HepG2 (cell line): ENCODE data around the gene PDGFD. TPM values are rescaled to one million over a fixed set of nuclear protein-coding genes. Genes with fewer than 3 reads are reported as not detected.

Experiments
- ATAC-seq: fragments of 200-7000 bp; cut with Tn5 transposase; 3 replicates; pipeline ENCODE4 v1.9.1; 2020; ENCODE audit warnings: mild to moderate bottlenecking, moderate library complexity
- BruUV-seq: library from RNA; stranded (reverse); fragments of 400-500 nt; replicated peaks from 2 replicates; lab custom pipeline; 2021; lab: Mats Ljungman, UMichigan
- CTCF ChIA-PET: fragments of 300-600 bp; formaldehyde crosslinking; extraction: SDS; loops from one replicate; lab custom pipeline; 2021; ENCODE audit warnings: low total read pairs, inconsistent platforms, low intra/inter-chr PET ratio; lab: Yijun Ruan, JAX
- POLR2A ChIA-PET: fragments of 350-600 bp; sonication (Branson Sonifier 250); formaldehyde crosslinking; loops from one replicate; lab custom pipeline; 2020; ENCODE audit warnings: antibody characterized with exemption, inconsistent platforms; lab: Yijun Ruan, JAX
- DNase-seq: peaks from one replicate; pipeline ENCODE4 v3.0.0-alpha.2; 2015; ENCODE audit warnings: low spot score
- FAIRE-seq: peaks from 3 replicates; lab custom pipeline; 2011; peaks lifted over from hg19 to GRCh38; lab: Jason Lieb, UNC
- H2AFZ ChIP-seq: one replicate; pipeline ENCODE4 v1.6.1; 2011; ENCODE audit warnings: low read length, inconsistent platforms
- H3K27ac ChIP-seq: fragments of 300-600 bp; 3 replicates; pipeline ENCODE4 v1.8.0; 2011; ENCODE audit warnings: mixed run types, mild to moderate bottlenecking, mixed read lengths, low read length, inconsistent platforms; ENCODE audit not compliant: insufficient read depth; ENCODE audit errors: extremely low read length
- H3K27me3 ChIP-seq, 2 experiments: fragments of 200-600 bp in 1 of 2; 2 replicates in 1 of 2; 3 replicates in 1 of 2; pipeline versions ENCODE4 v1.6.0 to v1.8.0; 2011; ENCODE audit warnings: low read length in 2 of 2, mild to moderate bottlenecking in 2 of 2, moderate library complexity in 2 of 2, inconsistent platforms in 1 of 2; ENCODE audit not compliant: insufficient read depth in 2 of 2, control insufficient read depth in 1 of 2
- H3K36me3 ChIP-seq, 2 experiments: fragments of 200-600 bp in 1 of 2; replicated peaks in 1 of 2; 2 replicates in 1 of 2; 3 replicates in 1 of 2; pipeline versions ENCODE4 v1.5.1 to v1.8.0; 2011; ENCODE audit warnings: low read length in 2 of 2, inconsistent platforms in 1 of 2; ENCODE audit not compliant: insufficient read depth in 2 of 2, control insufficient read depth in 1 of 2
- H3K4me1 ChIP-seq: 2 replicates; pipeline ENCODE4 v1.5.1; 2012; ENCODE audit warnings: low read length, inconsistent platforms; ENCODE audit not compliant: insufficient read depth
- H3K4me2 ChIP-seq: 2 replicates; pipeline ENCODE4 v1.6.0; 2011; ENCODE audit warnings: low read depth, low read length, inconsistent platforms
- H3K4me3 ChIP-seq, 3 experiments: fragments of 200-600 bp in 1 of 3; sonication (generic), shearing (Covaris generic) in 1 of 3; replicated peaks in 1 of 3; 2 replicates each; pipeline ENCODE4 v1.5.1; 2011 to 2016; ENCODE audit warnings: low read length in 3 of 3, inconsistent platforms in 2 of 3, low read depth in 2 of 3, mild to moderate bottlenecking in 2 of 3, control low read depth in 1 of 3, mixed read lengths in 1 of 3; ENCODE audit not compliant: insufficient read depth in 1 of 3
- H3K79me2 ChIP-seq: one replicate; pipeline ENCODE4 v1.6.1; 2011; ENCODE audit warnings: low read length, inconsistent platforms; ENCODE audit not compliant: insufficient read depth
- H3K9ac ChIP-seq: 2 replicates; pipeline ENCODE4 v1.6.0; 2011; ENCODE audit warnings: mild to moderate bottlenecking, low read depth, low read length, inconsistent platforms; ENCODE audit not compliant: insufficient read depth
- H3K9me3 ChIP-seq: 2 replicates; pipeline ENCODE4 v1.5.1; 2012; ENCODE audit warnings: mild to moderate bottlenecking, low read length
- H4K20me1 ChIP-seq: 2 replicates; pipeline ENCODE4 v1.6.0; 2011; ENCODE audit warnings: inconsistent platforms, mild to moderate bottlenecking, low read length, moderate library complexity; ENCODE audit not compliant: insufficient read depth
- CHCHD3 ChIP-seq: sonication (generic); formaldehyde crosslinking; IDR thresholded peaks from 2 replicates; pipeline ENCODE4 v1.8.0; 2022; ENCODE audit warnings: mild to moderate bottlenecking, missing genetic modification reagents, moderate library complexity
- FOXC1 ChIP-seq: sonication (generic); formaldehyde crosslinking; IDR thresholded peaks from 2 replicates; pipeline ENCODE4 v1.8.0; 2022; ENCODE audit warnings: mild to moderate bottlenecking, missing genetic modification reagents, borderline replicate concordance
- HOXD1 ChIP-seq: sonication (generic); formaldehyde crosslinking; IDR thresholded peaks from 2 replicates; pipeline ENCODE4 v1.5.0; 2020; ENCODE audit warnings: missing genetic modification reagents
- MAFK ChIP-seq, 2 experiments: IDR thresholded peaks in 1 of 2; conservative IDR thresholded peaks in 1 of 2; 2 replicates each; pipeline ENCODE4 v1.6.1; 2011; ENCODE audit warnings: improper control_type of control experiment in 2 of 2, low read length in 2 of 2
- NCOR1 ChIP-seq: fragments of 200-600 bp; sonication (generic); IDR thresholded peaks from 2 replicates; pipeline ENCODE4 v1.7.0; 2017; ENCODE audit warnings: antibody characterized with exemption, low read length, borderline replicate concordance
- NFAT5 ChIP-seq: sonication (generic); formaldehyde crosslinking; IDR thresholded peaks from 2 replicates; pipeline ENCODE4 v1.4.0; 2020; ENCODE audit warnings: missing genetic modification reagents
- PRDM15 ChIP-seq: sonication (generic); formaldehyde crosslinking; IDR thresholded peaks from 2 replicates; pipeline ENCODE4 v1.4.0; 2020; ENCODE audit warnings: missing genetic modification reagents
- SCMH1 ChIP-seq: sonication (generic); formaldehyde crosslinking; IDR thresholded peaks from 2 replicates; pipeline ENCODE4 v1.9.0; 2021; ENCODE audit warnings: missing genetic modification reagents, mild to moderate bottlenecking, borderline replicate concordance
- TP53 ChIP-seq: sonication (generic); formaldehyde crosslinking; conservative IDR thresholded peaks from 2 replicates; pipeline ENCODE4 v1.4.0; 2020; ENCODE audit warnings: missing genetic modification reagents
- ZBTB44 ChIP-seq: sonication (generic); formaldehyde crosslinking; IDR thresholded peaks from 2 replicates; pipeline ENCODE4 v1.4.0; 2020; ENCODE audit warnings: missing genetic modification reagents
- ZNF644 ChIP-seq: IDR thresholded peaks from 2 replicates; pipeline ENCODE4 v1.6.1; 2016; ENCODE audit warnings: low read depth
- ZNF775 ChIP-seq: sonication (generic); formaldehyde crosslinking; IDR thresholded peaks from 2 replicates; pipeline ENCODE4 v1.4.0; 2020; ENCODE audit warnings: missing genetic modification reagents, mild to moderate bottlenecking, moderate library complexity, borderline replicate concordance
- WGBS: methylation state at CpG from one replicate; pipeline ENCODE4 v1.1.6; 2017; ENCODE audit warnings: low lambda C conversion rate; 5-methylcytosine and 5-hydroxymethylcytosine counted together
- in situ Hi-C: cut with HindIII; loops from 2 replicates; pipeline ENCODE4 v1.10.0; 2017; ENCODE audit warnings: low pct_unique_long_range_greater_than_20kb; ENCODE audit not compliant: extremely low pct_ligation_motif_present
- intact Hi-C: fragments of 100-400 bp; cut with micrococcal nuclease; formaldehyde crosslinking; loops from one replicate; pipeline ENCODE4 v1.10.0; 2022; ENCODE audit not compliant: unreplicated experiment
- polyA plus RNA-seq, 8 experiments: library from polyadenylated mRNA; depleted of rRNA in 3 of 8; stranded (reverse) in 7 of 8; unstranded in 1 of 8; fragments of >200 nt; fragmentation: Illumina TruSeq in 4 of 8; extraction: Trizol in 4 of 8; gene quantifications; 2 replicates each; pipeline versions ENCODE4 v1.2.1 to v1.2.3, GENCODE V29; 2011 to 2016; ENCODE audit warnings: low read depth in 4 of 8, missing spikeins in 1 of 8, mixed read lengths in 1 of 8; ENCODE audit not compliant: insufficient read depth in 1 of 8
- total RNA-seq, 5 experiments: library from RNA; depleted of rRNA; stranded (reverse); fragments of >200 nt; fragmentation: Illumina TruSeq; extraction: Trizol; gene quantifications; 2 replicates each; pipeline ENCODE4 v1.2.3, GENCODE V29; 2016; ENCODE audit warnings: low read depth in 1 of 5

The PDGFD gene
- total and polyA plus RNA-seq, 2 of the 13 experiments (the other 11 are each of a cell fraction or from before 2014, with no cell fraction given): 0.09 to 0.29 TPM

GRCh38 chr11:104148074-104148473 lies 15.9 kb downstream of the PDGFD start (continued):
- TF ChIP-seq TP53 (CRISPR knock-in tag) (no peak), NFAT5 (CRISPR knock-in tag) (no peak), SCMH1 (CRISPR knock-in tag) (no peak), FOXC1 (no peak)

- H2AFZ ChIP-seq: no peak overlapping the region
- H3K27ac ChIP-seq: no peak overlapping the region
- H3K4me2 ChIP-seq: no peak overlapping the region
- H3K9me3 ChIP-seq: no peaks in the 10 kb centered on the region
- no peaks in the 10 kb centered on the region for H3K36me3 ChIP-seq
- BruUV-seq: no TSS peak
- DNase-seq: no peak
- H3K4me3 ChIP-seq: no peak overlapping the region
- WGBS: 13% methylated on average over 3 of the region's 3 CpGs
- no peak for FAIRE-seq
- no peak for ATAC-seq
- ChIA-PET CTCF (no interaction called here), POLR2A (no interaction called here)
- H3K9ac ChIP-seq: no peak overlapping the region
- in situ Hi-C loops (no loop called here), intact Hi-C loops (no loop called here)
- H3K27me3 ChIP-seq: no peaks in the 10 kb centered on the region
- no peaks in the 10 kb centered on the region for H4K20me1 ChIP-seq
- H3K4me1 ChIP-seq: no peaks in the 10 kb centered on the region
- no peaks in the 10 kb centered on the region for H3K79me2 ChIP-seq
- TF ChIP-seq ZBTB44 (CRISPR knock-in tag): no peak
- no peak for TF ChIP-seq PRDM15
- no peak for TF ChIP-seq CHCHD3 (CRISPR knock-in tag)
- TF ChIP-seq NCOR1: no peak
- no peak for TF ChIP-seq ZNF644 (CRISPR knock-in tag)
- TF ChIP-seq HOXD1 (CRISPR knock-in tag): no peak
- no peak for TF ChIP-seq ZNF775 (CRISPR knock-in tag)
- TF ChIP-seq MAFK (conservative IDR thresholded peaks at IDR 0.05 in 1 of 2, IDR thresholded peaks at IDR 0.05 in 1 of 2; ENCODE audit: low read length in 2 of 2): no peak
Observed at GRCh38 chr11:104146943-104147342, 17.0 kb downstream of the PDGFD start.
